HG03565 (cell line): ENCODE data around the gene FARS2.
"Not testable (repeated sequence)": the region's sequence is repeated elsewhere in the genome, so short reads cannot be mapped to it uniquely, and the experiment has no call there.

Experiments used
- ATAC-seq: cut with Tn5 transposase; IDR thresholded peaks from one replicate; pipeline ENCODE4 v1.9.1; 2021; ENCODE audit warnings: mild to moderate bottlenecking, moderate library complexity; ENCODE audit not compliant: unreplicated experiment

Gene FARS2

GRCh38 chr6:5656226-5656625, 394.9 kb downstream of the FARS2 start:
- ATAC-seq = no peak

GRCh38 chr6:5656695-5657094, 395.4 kb downstream of the FARS2 start:
- not testable (repeated sequence) for ATAC-seq

- no peak for ATAC-seq
These were observed 396.5 kb downstream of the FARS2 start for GRCh38 chr6:5657684-5658430.

- no peak for ATAC-seq
These were observed 398.2 kb downstream of the FARS2 start for GRCh38 chr6:5659467-5659866.

GRCh38 chr6:5660772-5661171, 399.5 kb downstream of the FARS2 start:
- ATAC-seq = no peak

GRCh38 chr6:5662797-5663196, 401.5 kb downstream of the FARS2 start:
- ATAC-seq = no peak

GRCh38 chr6:5663259-5663658, 401.9 kb downstream of the FARS2 start:
- no peak for ATAC-seq

- no peak for ATAC-seq
These were observed 402.4 kb downstream of the FARS2 start for GRCh38 chr6:5663739-5664138.

GRCh38 chr6:5664149-5664548, 402.8 kb downstream of the FARS2 start:
- ATAC-seq = no peak

GRCh38 chr6:5665173-5665572, 403.9 kb downstream of the FARS2 start:
- ATAC-seq = no peak

- no peak for ATAC-seq
These were observed 404.4 kb downstream of the FARS2 start for GRCh38 chr6:5665667-5666066.

GRCh38 chr6:5666695-5667094, 405.4 kb downstream of the FARS2 start:
- no peak for ATAC-seq

GRCh38 chr6:5667737-5668136, 406.4 kb downstream of the FARS2 start:
- no peak for ATAC-seq

- no peak for ATAC-seq
These were observed 409.1 kb downstream of the FARS2 start for GRCh38 chr6:5670381-5670780.

- ATAC-seq = peak; percentile 59
These were observed 409.7 kb downstream of the FARS2 start for GRCh38 chr6:5670811-5671561.

- ATAC-seq = no peak
These were observed 410.6 kb downstream of the FARS2 start for GRCh38 chr6:5671601-5672559.

- ATAC-seq = no peak
These were observed 411.3 kb downstream of the FARS2 start for GRCh38 chr6:5672581-5673011.

GRCh38 chr6:5673019-5673790, 411.9 kb downstream of the FARS2 start:
- no peak for ATAC-seq

GRCh38 chr6:5674141-5674540, 412.8 kb downstream of the FARS2 start:
- no peak for ATAC-seq

- ATAC-seq = no peak
These were observed 413.4 kb downstream of the FARS2 start for GRCh38 chr6:5674721-5675120.
